HEK293T (cell line): ENCODE results near the gene EVPL.

ENCODE experiments used
- CTCF ChIA-PET: fragments of 350-600 bp; formaldehyde crosslinking; extraction: SDS; loops from one replicate; lab custom pipeline; 2021; ENCODE audit warnings: antibody characterized with exemption, inconsistent platforms; lab: Yijun Ruan, JAX
- POLR2A ChIA-PET: fragments of 350-600 bp; formaldehyde crosslinking; extraction: SDS; loops from one replicate; lab custom pipeline; 2020; ENCODE audit warnings: antibody characterized with exemption, inconsistent platforms; lab: Yijun Ruan, JAX
- DNase-seq: peaks from one replicate; pipeline ENCODE4 v3.0.0; 2012; ENCODE audit warnings: mixed read lengths; ENCODE audit errors: extremely low spot score
- ARNT ChIP-seq: fragments of 450-650 bp; IDR thresholded peaks from 2 replicates; pipeline ENCODE4 v1.6.1; 2017; ENCODE audit warnings: mild to moderate bottlenecking
- BHLHE40 ChIP-seq: fragments of 450-650 bp; IDR thresholded peaks from 2 replicates; pipeline ENCODE4 v1.6.1; 2016; ENCODE audit warnings: mild to moderate bottlenecking, moderate library complexity, borderline replicate concordance
- CTBP1 ChIP-seq: fragments of 450-650 bp; IDR thresholded peaks from 2 replicates; pipeline ENCODE4 v1.6.1; 2016; ENCODE audit warnings: borderline replicate concordance
- ELF4 ChIP-seq: fragments of 450-650 bp; IDR thresholded peaks from 2 replicates; pipeline ENCODE4 v1.6.1; 2017; ENCODE audit warnings: antibody characterized with exemption
- FOXA1 ChIP-seq: fragments of 450-650 bp; IDR thresholded peaks from 2 replicates; pipeline ENCODE4 v1.6.1; 2016; ENCODE audit warnings: mild to moderate bottlenecking
- FOXK2 ChIP-seq: fragments of 450-650 bp; IDR thresholded peaks from 2 replicates; pipeline ENCODE4 v1.6.1; 2016; ENCODE audit warnings: mild to moderate bottlenecking
- FOXM1 ChIP-seq: fragments of 450-650 bp; IDR thresholded peaks from 2 replicates; pipeline ENCODE4 v1.6.1; 2017; ENCODE audit warnings: mild to moderate bottlenecking, borderline replicate concordance
- HDGF ChIP-seq: fragments of 450-650 bp; IDR thresholded peaks from 2 replicates; pipeline ENCODE4 v1.6.1; 2017; ENCODE audit warnings: antibody characterized with exemption, borderline replicate concordance
- L3MBTL2 ChIP-seq: fragments of 450-650 bp; conservative IDR thresholded peaks from 2 replicates; pipeline ENCODE4 v1.6.1; 2016; ENCODE audit warnings: mild to moderate bottlenecking
- LEF1 ChIP-seq: fragments of 450-650 bp; IDR thresholded peaks from 2 replicates; pipeline ENCODE4 v1.6.1; 2017; ENCODE audit warnings: mild to moderate bottlenecking, borderline replicate concordance
- NFRKB ChIP-seq: fragments of 450-650 bp; IDR thresholded peaks from 2 replicates; pipeline ENCODE4 v1.6.1; 2016; ENCODE audit warnings: mild to moderate bottlenecking, moderate library complexity
- PKNOX1 ChIP-seq: fragments of 450-650 bp; IDR thresholded peaks from 2 replicates; pipeline ENCODE4 v1.6.1; 2016
- SP1 ChIP-seq: fragments of 450-650 bp; IDR thresholded peaks from 2 replicates; pipeline ENCODE4 v1.6.1; 2017
- SUZ12 ChIP-seq: fragments of 450-650 bp; IDR thresholded peaks from 2 replicates; pipeline ENCODE4 v1.6.1; 2016; ENCODE audit warnings: mild to moderate bottlenecking
- TARDBP ChIP-seq: fragments of 450-650 bp; IDR thresholded peaks from 2 replicates; pipeline ENCODE4 v1.6.1; 2016
- ZNF384 ChIP-seq: fragments of 450-650 bp; IDR thresholded peaks from 2 replicates; pipeline ENCODE4 v1.6.1; 2016

Gene EVPL

GRCh38 chr17:75981019-75981615, 46.0 kb downstream of the EVPL start:
- ChIA-PET POLR2A (interaction anchor here (0.7 to 1.6 kb wide), 4 partner anchors 9 to 83 kb away, joined by 3 to 5 read pairs (median 4); partner anchors contain the start of gene FBF1), CTCF (interaction anchor here (0.6 to 0.7 kb wide), 2 partner anchors 122 to 856 kb away, joined by 3 read pairs; no protein-coding TSS in a partner anchor)
- no peak for DNase-seq
- TF ChIP-seq BHLHE40 (no peak), CTBP1 (no peak), ELF4 (no peak), ARNT (no peak), PKNOX1 (no peak), TARDBP (no peak), SUZ12 (no peak), FOXK2 (no peak), FOXM1 (no peak), HDGF (no peak), SP1 (no peak), LEF1 (no peak), ZNF384 (no peak), L3MBTL2 (no peak)

- CTCF ChIA-PET: interaction anchor here (0.6 kb wide), 1 partner anchor 269 kb away, joined by 3 read pairs; no protein-coding TSS in a partner anchor
- POLR2A ChIA-PET: interaction anchor here (0.6 to 1.6 kb wide), 8 partner anchors 10 to 805 kb away, joined by 3 to 5 read pairs (median 3); partner anchors contain the start of gene FBF1
- DNase-seq: no peak
Observed at GRCh38 chr17:75980188-75981018, 46.7 kb downstream of the EVPL start.

GRCh38 chr17:75979705-75980187, 47.4 kb downstream of the EVPL start:
- ChIA-PET POLR2A (interaction anchor here (0.9 to 1.6 kb wide), 3 partner anchors 23 to 70 kb away, joined by 3 to 5 read pairs (median 4); partner anchors contain the start of gene FBF1), CTCF (interaction anchor here (0.6 kb wide), 1 partner anchor 270 kb away, joined by 3 read pairs; no protein-coding TSS in a partner anchor)
- no peak for DNase-seq
- TF ChIP-seq ELF4 (no peak), L3MBTL2 (0 out of 2 replicates have a peak, but pooled peaks have one; percentile 40)

More at GRCh38 chr17:75980188-75981018, 46.7 kb downstream of the EVPL start:
- TF ChIP-seq CTBP1 (no peak), BHLHE40 (no peak), SP1 (no peak), ELF4 (no peak), NFRKB (no peak), HDGF (no peak), FOXM1 (no peak), SUZ12 (no peak), TARDBP (no peak), L3MBTL2 (no peak)

GRCh38 chr17:75978938-75979704, 48.0 kb downstream of the EVPL start, which contains the start of the genes ACOX1 and TEN1:
Gene ACOX1, minus strand, starts transcription at chr17:75979166. Its CDS starts 93 bp downstream, at chr17:75979073.
Gene TEN1, plus strand, starts transcription at chr17:75979240. Its CDS starts 6,953 bp downstream, at chr17:75986193.
- ChIA-PET CTCF (interaction anchor here (0.8 kb wide), 1 partner anchor 38 kb away, joined by 3 read pairs; the partner anchor contains the start of gene FBF1), POLR2A (interaction anchor here (0.6 to 1.7 kb wide), 11 partner anchors 9 to 199 kb away, joined by 3 to 8 read pairs (median 3); partner anchors contain the start of genes CDK3, FBF1, MRPL38 and UNK)
- TF ChIP-seq SP1: no peak
- peak; percentile 54; the same call in 1 of the 2 replicates for TF ChIP-seq L3MBTL2
- peak; percentile 99 for TF ChIP-seq PKNOX1
- 0 out of 2 replicates have a peak, but pooled peaks have one; percentile 30 for TF ChIP-seq HDGF
- TF ChIP-seq ELF4: peak; percentile 81
- DNase-seq: peak; percentile 93

- TF ChIP-seq FOXA1: no peak
- TF ChIP-seq ARNT: no peak
- no peak for TF ChIP-seq BHLHE40
- no peak for TF ChIP-seq ELF4
- TF ChIP-seq CTBP1: no peak
- TF ChIP-seq FOXK2: no peak
- no peak for TF ChIP-seq ZNF384
- TF ChIP-seq L3MBTL2: no peak
- TF ChIP-seq LEF1: no peak
- no peak for TF ChIP-seq HDGF
- TF ChIP-seq SUZ12: no peak
- TF ChIP-seq NFRKB: no peak
- no peak for TF ChIP-seq PKNOX1
- TF ChIP-seq FOXM1: no peak
- ChIA-PET POLR2A (interaction anchor here (0.8 to 1.0 kb wide), 2 partner anchors 35 to 54 kb away, joined by 3 read pairs; partner anchors contain the start of gene FBF1), CTCF (interaction anchor here (1.0 to 1.1 kb wide), 2 partner anchors 25 to 38 kb away, joined by 3 to 4 read pairs; partner anchors contain the start of gene CDK3)
- DNase-seq: no peak
Observed at GRCh38 chr17:75976175-75976848, 50.8 kb downstream of the EVPL start.
